SK-N-SH (cell line): Measurements from ENCODE around the gene RHNO1.

ENCODE experiments used
- POLR2AphosphoS5 ChIP-seq: IDR thresholded peaks from 2 replicates; pipeline ENCODE4 v1.6.1; 2012; ENCODE audit warnings: low read depth, low read length
- TF ChIP-seq, protein P1 (sequence below): fragments of 200-600 bp; sonication (generic); IDR thresholded peaks from 2 replicates; pipeline ENCODE4 v1.6.1; 2017; ENCODE audit warnings: antibody characterized with exemption, mild to moderate bottlenecking, moderate library complexity

DNA sequence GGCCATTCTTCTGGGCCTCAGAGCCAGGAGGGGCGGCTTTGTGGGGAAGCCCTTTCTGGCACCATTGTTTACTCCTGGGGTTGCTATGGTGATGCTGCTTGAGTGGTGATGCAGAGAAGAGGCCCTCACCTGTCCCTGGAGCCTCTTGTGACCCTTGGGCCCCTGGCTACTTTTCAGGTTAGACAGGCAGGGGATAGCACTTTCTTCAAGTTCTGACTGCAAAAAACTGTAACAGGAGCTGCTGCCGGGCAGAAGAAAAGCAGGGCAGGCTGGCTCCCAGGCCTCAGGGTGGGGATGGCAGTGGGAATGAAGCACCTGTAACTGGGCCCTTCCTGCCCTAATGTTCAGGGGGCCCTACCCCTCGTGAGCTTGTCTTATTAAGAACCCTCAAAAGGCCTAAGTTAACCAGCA is 20.0 kb upstream of the RHNO1 start, which contains the start of gene TEX52:
- TF ChIP-seq, protein P1, sequence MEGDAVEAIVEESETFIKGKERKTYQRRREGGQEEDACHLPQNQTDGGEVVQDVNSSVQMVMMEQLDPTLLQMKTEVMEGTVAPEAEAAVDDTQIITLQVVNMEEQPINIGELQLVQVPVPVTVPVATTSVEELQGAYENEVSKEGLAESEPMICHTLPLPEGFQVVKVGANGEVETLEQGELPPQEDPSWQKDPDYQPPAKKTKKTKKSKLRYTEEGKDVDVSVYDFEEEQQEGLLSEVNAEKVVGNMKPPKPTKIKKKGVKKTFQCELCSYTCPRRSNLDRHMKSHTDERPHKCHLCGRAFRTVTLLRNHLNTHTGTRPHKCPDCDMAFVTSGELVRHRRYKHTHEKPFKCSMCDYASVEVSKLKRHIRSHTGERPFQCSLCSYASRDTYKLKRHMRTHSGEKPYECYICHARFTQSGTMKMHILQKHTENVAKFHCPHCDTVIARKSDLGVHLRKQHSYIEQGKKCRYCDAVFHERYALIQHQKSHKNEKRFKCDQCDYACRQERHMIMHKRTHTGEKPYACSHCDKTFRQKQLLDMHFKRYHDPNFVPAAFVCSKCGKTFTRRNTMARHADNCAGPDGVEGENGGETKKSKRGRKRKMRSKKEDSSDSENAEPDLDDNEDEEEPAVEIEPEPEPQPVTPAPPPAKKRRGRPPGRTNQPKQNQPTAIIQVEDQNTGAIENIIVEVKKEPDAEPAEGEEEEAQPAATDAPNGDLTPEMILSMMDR, result no peak
- no peak; the same call in 1 of the 2 replicates for TF ChIP-seq POLR2AphosphoS5
